Keratinocyte (primary cell): ENCODE results near the gene FSTL5.

Experiments used
- CTCF ChIP-seq, 3 experiments: IDR thresholded peaks in 1 of 3; conservative IDR thresholded peaks in 1 of 3; optimal IDR thresholded peaks in 1 of 3; 2 replicates in 2 of 3; 3 replicates in 1 of 3; pipeline versions ENCODE3 to v1.5.1; 2011; ENCODE audit warnings: low read length in 3 of 3, mild to moderate bottlenecking in 3 of 3, moderate library complexity in 2 of 3, control low read depth in 1 of 3, inconsistent platforms in 1 of 3; ENCODE audit not compliant: insufficient read depth in 2 of 3; ENCODE audit errors: extremely low read depth in 1 of 3
- EZH2 ChIP-seq: IDR thresholded peaks from one replicate; pipeline ENCODE4 v1.6.1; 2012; ENCODE audit warnings: inconsistent platforms, mild to moderate bottlenecking, low read length, moderate library complexity

GRCh38 chr4:161813389-161813788 is 350.4 kb downstream of the FSTL5 start:
- no peak for TF ChIP-seq CTCF (optimal IDR thresholded peaks at IDR 0.05 in 1 of 3, IDR thresholded peaks at IDR 0.05 in 1 of 3, conservative IDR thresholded peaks at IDR 0.05 in 1 of 3; ENCODE audit: extremely low read depth in 1 of 3, insufficient read depth in 2 of 3, low read length in 3 of 3)
- no peak for TF ChIP-seq EZH2
